Measurements from ENCODE around the gene TNS3.

TNS3 gene

DNA sequence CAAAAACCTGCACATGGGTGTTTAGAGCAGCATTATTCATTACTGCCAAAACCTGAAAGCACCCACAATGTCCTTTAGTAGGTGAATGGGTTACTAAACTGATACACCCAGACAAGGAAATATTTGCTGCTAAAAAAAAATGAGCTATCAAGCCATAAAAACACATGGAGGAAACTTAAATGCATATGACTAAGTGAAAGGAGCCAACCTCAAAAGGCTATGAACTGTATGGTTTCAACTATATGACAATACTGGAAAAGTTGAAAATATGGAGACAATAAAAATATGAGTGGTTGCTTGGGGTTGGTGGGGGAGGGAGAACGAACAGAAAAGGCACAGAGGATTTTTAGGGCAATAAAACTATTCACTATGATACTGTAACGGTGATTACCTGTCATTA lies 291.0 kb downstream of the TNS3 start:
- DNase-seq = no peak

DNA sequence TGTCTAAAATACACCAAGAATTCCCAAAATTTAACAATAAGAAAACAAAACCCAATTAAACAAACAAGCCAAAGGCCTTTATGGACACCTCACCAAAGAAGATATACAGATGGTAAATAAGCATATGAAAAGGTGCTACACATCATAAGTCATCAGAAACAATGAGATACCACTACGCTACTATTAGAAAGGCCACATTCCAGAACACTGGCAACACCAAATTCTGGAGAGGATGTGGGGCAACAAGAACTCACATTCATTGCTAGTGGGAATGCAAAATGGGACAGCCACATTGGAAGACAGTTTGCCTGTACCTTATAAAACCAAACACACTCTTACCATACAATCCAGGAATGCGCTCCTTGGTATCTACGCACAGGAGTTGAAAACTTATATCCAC lies 291.4 kb downstream of the TNS3 start:
- DNase-seq = no peak

DNA sequence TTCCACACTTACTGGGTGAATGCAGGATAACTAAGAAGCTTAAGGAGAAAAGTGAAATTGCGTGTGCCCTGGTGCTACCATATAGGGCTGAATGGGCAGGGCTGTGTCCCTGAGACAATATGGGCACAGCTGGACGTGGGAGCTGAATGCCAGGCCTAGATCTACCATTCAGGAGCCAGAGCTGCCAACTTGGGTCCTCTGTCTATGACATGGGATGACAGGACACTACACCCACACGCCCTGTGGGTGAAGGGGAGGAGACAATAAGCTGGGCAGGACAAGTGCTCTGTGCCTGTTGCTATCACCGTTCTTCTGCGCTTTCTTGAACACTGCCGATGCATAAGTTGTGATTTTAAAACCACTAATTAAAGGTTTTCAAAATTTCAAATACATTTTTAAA lies 293.9 kb downstream of the TNS3 start:
- no peak for DNase-seq

DNA sequence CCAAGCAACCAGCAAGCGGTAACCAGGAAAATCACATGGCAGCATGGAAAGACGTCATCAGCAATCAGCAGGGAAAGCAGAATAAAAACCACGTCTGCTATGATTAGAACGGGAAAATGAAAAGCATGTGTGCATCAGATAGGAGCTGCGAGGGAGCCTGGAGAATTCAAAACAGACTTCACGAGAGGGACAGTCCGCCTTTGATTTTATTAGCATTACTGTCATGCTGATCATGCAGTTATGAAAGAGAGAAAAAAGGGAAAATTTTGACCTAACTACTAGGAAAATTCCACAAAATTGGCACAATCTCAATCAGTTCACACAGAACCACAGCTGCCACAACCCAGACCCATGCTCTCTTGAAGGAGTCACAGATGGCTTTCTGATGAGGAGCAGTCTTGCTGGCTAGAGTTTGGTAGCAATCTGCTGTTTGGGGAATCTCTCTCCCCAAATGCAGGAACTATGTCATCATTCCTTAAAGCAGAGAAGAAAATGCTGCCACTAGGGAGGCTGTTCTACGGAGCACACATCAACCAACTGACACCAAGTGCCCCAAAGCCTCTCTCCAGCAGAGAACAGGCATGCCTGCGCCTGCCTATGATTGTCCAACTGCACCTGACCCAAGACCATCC lies 295.9 kb downstream of the TNS3 start:
- no peak for DNase-seq

DNA sequence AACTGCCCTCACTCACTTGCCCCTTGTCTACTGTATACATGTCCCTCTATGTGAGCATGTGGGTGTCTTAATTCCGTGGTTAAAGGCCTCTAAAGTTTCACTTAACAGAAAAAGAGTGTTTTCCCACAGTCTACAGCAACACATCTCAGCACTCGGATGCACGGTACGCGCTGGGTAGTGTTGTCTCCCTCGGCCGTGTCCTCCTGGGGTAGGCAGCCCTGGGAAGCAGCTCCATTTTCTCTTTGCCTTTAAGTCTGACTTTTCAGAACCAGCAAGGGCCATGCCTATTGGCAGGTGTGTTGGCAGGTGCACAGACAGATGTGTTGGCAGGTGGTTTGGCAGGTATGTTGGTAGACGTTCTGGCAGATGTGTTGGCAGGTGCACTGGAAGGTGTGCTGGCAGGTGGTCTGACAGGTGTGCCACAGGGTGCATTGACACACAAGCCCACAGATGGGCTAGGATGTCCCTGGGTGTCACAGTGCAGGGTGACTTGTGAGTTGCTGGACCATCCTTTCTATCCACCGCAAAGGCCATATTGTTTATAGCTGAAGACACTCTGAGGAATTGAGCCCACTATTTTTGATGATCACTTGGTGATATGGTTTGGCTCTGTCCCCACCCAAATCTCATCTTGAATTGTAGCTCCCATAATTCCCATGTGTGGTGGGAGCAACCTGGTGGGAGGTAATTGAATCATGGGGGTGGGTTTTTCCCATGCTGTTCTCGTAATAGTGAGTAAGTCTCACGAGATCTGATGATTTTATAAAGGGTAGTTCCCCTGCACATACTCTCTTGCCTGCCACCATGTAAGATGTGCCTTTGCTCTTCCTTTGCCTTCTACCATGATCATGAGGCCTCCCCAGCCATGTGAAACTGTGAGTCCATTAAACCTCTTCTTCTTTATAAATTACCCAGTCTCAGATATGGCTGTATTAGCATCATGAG lies 296.9 kb downstream of the TNS3 start:
- DNase-seq = no peak

DNA sequence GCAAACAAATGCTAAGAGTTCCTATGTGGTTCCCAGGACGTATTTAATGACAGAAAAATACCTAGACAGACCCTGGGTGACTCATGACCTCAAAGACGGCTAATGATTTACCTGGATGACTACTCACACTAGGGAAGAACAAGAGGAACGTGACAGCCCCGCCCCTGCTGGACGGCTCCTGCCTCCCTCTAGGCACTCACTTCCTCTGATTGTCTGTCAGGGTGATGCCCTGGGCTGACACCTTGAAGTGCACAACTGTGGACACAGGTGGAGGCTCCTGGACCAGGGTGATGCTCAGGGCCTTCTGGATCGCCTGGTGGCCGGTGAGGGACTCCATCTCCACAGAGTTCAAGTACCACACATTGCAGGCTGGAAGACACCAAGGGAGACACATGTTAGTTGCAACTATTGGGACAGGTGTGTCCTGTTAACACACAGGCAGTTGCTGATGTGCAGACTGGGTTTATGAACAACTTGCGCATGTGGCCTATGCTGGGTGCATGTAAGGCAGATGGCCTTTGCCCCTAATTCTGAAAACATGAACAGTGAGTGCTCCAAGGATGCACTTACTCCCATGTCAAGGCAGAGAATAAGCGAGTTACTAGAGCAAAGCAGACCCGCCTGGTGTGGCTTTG lies 298.3 kb downstream of the TNS3 start:
- no peak for DNase-seq

DNA sequence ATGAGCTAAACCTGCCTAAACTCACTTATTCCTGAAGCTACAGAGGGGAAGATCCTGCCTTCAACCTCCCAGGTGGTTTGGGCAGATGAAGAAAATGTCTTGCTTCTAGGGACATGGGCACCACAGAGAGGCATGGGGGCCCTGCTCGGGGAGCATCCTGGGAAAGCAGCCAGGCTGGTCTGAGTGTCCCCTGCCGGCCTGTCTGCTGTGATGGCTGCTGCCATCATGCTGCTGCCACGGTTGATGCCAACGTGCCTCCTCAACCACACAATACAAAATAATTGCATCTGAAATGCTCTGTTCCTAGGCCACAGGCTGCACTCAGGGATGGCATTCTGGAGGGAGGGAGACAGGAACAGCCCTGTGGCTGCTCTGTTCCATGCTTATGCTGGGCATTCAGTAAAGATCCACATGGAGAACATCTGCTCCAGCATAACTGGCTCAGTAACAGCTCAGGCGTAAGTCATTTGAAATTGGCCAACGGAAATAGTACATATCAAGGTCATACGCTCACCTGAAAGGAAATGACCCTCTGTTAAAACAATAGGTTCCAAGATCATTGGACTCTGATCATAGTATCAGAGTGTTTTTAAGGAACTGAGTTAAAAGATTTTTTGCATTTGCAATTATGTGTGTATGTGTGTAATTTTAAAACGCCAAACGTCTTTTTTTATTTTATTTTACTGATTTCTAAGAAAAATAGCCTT lies 299.0 kb downstream of the TNS3 start:
- no peak for DNase-seq

DNA sequence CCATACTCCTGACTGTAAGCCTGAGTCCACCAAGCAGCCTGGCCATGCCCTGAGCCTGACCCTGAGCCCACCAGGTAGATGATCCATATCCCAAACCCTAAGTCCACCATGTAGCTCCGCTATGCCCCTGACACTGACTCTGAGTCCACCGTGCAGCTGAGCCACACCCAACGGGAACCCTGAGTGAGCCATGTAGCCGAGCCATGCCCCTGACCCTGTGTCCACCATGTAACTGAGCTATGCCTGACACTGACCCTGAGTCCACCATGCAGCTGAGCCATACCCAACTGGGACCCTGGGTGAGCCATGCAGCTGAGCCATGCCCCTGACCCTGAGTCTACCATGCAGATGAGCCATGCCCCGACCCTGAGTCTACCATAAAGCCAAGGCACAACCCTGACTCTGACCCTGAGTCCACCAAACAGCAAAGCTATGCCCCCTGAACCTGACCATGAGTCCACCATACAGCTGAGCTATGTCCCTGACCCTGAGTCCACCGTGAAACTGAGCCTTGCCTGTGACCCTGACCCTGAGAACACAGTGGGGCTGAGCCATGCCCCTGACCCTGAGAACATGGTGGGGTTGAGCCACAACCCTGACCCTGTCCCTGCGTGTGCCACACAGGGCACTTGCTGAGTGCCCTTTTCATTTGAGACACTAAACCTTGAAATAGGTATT lies 299.8 kb downstream of the TNS3 start:
- DNase-seq = no peak

DNA sequence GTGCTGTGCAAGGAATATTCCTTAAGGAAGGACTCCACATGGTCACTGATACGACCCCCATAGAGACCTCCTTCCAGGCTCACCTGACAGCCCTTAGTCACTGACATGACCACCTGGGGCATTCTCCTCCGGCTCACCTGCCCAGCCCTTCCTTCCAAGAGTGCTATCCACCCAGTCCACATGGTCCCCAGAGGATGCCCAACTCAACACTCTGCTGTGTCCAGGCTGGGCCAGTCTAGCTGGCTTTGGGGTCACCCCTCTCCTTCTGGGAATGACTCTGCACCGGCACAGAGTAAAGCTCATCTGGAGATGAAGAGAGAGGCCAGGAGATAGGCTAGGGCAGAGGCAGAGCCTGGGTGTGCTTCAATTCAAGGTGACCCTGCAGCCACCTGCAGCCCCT lies 300.8 kb downstream of the TNS3 start:
- no peak for DNase-seq

DNA sequence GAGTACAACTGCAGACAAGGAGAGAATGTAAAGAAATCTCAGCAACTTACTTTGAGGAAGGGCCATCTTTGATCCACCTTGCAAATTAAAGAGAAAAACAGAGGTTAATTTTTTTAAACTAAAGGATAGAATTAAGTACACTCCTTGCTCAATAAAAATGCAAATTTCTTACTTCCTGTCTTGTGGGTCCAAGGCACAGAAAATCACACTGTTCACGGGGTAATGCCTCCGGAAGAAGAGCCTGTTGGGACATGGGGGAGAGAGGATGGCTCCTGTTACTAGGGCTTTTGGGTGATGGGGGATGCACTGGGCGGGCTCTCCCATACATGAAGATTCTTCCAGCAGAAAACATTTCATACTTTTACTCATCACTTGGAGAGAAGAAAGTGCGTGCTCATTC lies 301.8 kb downstream of the TNS3 start:
- DNase-seq = no peak

DNA sequence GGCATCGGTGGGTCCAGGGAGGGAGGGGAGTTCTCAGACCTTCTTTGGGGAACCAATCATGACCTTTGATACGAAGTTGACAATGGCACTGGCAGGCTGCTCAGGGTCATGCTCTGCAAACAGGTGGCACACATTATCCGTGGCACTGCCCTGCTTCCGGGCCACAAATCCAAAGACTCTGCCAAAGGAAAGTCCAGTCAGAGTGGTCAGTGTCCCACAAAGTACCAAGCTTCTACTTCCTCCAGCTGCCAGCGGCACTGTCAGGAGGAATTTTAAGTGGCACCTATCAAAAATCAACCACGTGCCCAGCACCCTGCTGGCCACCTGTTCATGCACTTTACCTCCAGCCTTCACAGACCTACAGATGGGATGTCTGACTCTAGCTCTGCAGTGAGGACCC lies 303.9 kb downstream of the TNS3 start:
- DNase-seq = no peak

DNA sequence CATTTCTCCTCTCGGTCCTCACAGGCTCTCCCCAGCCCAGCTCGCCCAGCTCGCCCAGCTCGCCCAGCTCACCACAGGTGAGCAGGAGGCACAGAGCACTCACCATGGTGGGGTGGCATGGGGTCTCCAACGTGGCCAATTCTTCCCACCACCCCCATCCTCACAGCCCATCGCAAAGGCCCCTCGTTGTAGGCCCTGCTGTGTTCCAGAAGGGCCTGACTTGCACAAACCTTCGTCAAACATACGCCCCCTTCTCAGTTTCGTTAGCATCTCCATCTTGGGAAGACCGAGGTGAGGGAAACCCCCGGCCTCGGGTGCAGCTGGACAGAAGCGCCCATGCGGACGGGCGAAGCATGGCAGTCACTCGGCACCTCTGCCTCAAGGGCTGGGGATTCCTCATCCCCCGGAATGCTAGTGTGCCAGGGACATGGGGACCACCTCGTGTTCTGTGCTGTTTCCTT lies 304.6 kb downstream of the TNS3 start:
- DNase-seq = no peak

DNA sequence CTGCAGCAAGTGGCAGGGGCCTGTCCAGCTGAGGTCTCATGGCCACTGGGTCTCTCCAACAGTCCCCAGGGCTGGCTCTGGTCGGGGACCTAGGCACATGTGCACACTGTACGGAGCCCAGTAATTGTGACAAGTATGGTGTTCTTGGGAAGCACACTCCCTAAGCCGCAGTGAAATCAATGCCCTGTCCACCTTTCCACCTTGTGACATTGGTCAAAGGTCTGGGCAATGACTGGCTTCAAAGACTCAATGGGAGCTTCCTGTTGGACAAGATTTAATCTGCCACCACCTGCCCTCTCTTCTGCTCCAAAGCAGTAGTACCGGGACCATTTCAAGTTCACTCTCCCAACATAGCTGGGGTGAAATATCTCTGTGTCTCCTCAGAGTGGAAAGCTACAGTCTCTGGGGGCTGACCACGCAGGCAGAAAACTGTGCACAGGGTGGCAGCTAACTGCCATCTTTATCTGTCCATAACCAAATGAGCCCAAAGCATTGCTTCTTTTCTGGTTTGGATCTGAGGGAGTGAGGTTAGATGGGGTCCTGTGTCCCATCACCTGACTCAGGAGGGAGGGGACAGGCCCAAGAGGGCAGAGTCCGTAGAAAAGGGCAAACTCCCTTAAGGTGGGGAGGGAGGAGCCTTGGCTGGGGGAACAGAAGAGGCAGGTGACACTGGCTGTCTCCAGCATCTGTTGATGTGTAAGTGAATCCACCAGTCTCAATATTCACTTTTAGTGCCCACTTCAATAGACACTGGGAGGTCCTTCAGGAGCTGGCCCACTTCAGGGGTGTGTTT lies 307.7 kb downstream of the TNS3 start:
- no peak for DNase-seq

DNA sequence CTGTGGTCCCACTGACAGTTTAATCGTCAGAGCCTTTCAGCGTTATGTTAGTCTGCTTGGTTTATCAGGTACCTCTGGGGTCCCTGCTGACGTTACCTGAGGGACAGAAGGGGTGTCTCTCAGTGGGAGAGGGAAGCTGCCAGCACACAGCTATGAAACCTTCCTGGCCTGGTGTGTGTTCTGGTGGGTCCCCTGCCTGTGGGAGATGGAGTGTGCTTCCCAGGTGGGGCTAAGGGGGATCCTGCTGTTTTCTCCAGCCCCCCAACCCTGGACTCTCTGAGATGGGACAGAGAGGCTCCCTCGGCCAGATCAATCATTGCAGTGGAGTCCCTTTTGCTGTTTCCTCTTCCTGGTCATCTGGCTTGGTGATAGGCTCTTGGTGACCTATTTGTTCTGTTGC lies 308.8 kb downstream of the TNS3 start:
- no peak for DNase-seq

DNA sequence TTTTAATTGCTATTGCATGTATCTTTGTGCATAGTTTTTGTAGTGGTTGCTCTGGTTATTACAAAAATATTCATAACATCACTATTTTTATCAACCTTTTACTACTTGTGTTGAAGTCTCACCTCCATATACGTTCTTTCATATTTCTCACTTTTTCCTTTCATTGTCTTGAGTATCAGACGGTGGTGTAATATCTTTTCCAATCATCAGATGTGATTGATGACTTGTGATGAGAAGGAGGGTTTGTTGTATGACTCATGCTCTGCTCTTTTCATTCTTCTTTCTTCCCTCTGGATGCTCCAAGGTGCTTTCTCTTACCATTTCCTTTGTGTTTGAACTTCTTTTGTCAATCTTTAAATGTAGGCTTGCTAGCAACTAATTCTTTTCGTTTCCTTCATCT lies 310.2 kb downstream of the TNS3 start:
- DNase-seq = no peak

DNA sequence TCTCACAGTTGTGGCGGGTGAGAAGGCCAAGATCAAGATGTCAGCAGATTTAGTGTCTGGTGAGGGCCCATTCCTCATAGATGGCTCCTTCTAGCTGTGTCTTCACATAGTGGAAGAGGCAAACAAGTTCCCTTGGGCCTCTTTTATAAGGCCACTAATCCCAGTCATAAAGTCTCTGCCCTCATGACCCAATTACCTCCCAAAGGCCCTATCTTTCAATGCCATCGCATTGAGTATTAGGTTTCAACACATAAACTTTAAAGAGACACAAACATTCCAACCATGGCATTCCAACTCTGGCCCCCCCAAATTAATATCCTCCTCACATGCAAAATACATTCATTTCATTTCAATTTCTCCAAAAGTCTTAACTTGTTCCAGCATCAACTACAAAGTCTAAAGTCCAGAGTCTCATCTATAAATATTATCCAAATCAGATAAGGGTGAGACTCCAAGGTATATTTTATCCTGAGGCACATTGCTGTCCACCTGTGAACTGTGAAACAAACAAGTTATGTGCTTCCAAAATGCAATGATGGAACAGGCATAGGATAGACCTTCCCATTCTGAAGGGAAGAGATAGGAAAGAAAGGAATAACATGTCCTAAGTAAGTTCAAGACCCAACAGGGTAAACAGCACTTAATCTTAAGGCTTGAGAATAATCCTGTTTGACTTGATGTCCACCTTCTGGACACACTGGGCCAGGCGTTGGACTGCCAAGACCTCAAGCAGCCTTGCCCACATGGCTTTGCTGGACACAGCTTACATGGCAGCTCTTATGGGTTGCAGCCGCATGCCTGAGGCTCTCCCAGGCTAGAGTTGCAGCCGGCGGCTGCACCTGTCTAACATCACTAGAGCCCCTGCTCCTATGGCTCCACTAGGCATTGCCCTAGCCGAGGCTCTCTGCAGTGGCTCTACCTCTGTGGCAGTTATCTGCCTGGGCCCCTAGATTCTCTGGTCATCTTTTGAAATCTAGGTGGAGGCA lies 312.8 kb downstream of the TNS3 start:
- no peak for DNase-seq

DNA sequence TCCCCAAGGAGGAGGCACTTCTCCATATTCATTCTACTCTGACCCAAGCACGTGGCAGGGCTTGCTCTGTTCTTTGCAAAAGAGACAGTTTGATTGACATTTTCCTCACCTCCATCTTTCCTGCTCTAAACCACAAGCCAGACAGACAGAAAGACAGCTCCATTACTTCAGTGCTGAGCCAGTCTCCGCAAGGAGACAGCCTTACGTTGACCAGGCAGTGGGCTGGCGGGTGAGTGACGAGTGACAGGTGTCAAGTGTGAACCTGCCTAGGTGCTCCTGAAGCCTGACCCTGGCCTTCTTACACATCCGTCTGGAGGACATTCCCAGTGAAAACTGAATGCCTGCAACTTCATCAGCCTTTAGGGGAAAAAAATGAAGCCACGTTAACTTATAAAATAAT lies 314.6 kb downstream of the TNS3 start:
- DNase-seq = no peak

DNA sequence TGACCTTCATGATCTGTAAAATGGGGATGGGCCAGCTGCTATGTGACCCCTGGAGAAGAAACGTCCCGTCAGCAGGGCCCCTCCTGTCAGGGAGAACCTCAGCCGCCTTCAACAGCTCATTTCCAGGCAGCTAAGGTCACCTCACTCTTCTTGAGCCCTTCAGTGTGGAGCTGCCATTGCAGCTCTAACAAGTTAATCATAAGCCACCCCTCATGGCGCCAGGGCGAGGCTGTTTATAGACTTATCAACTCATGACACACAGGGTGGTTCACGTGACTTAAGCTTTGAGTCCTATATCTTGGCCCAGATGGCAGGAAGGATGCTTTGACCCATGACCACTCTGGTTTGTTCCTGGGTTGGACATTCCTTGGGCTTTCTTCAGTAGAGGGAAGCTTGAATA lies 315.1 kb downstream of the TNS3 start:
- DNase-seq = no peak

DNA sequence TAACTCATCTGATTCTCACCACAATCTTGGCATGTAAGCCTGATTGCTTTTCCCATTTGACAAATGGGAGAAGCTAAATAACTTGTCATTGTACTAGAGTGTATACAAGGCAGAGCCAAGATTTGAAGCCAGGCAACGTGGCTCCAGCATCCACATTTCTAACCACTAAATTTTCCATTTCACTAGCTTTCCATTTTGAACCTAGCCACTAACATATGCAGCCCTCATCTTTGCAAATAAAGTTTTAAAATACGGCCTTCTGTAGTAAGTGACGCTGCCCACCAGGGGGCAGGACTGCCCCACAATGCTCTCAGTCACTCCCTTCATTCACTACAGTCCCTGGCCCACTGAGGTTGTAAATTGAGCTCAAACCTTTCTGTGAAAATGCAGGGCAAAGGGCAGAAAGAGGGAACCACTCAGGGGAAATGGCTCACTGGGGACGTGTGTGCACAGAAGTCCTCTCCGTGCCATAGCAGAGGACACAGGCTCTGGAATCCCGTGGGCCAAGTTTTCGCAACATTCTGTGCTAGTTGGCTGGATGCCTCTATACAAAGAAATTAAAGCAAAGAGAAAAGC lies 315.7 kb downstream of the TNS3 start:
- no peak for DNase-seq

DNA sequence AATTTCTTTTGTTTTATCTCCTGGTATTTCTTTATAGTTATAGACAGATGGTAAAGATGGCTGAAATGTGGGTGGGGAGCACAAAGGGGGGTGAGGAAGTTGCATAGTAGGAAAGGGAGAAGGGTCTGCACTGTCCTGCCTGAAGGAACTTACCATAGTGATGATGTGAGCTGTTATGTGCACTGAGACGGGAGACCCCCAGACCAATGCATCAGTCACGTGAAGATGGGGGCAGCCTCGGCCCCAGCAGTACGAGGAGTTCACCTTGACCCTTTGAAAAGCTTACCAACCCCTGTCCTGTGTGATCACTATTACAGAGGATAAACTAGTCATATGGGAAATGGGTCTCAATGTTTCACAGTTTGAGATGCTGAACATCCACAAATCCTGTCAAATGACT lies 316.3 kb downstream of the TNS3 start:
- DNase-seq = no peak

Data from stimulated activated CD4-positive, alpha-beta T cell treated with anti-CD3 and anti-CD28 coated beads, Interleukin-4, amount 100 ng/mL, for 24 hours (primary cell).